ENCODE measurements around the gene APBB2. TPM values are rescaled to one million over a fixed set of nuclear protein-coding genes. Genes with fewer than 3 reads are reported as not detected.

APBB2 gene
- total RNA-seq, 4 donors from 2014 or later, result 66.3 to 133 (median 90.2) TPM

DNA sequence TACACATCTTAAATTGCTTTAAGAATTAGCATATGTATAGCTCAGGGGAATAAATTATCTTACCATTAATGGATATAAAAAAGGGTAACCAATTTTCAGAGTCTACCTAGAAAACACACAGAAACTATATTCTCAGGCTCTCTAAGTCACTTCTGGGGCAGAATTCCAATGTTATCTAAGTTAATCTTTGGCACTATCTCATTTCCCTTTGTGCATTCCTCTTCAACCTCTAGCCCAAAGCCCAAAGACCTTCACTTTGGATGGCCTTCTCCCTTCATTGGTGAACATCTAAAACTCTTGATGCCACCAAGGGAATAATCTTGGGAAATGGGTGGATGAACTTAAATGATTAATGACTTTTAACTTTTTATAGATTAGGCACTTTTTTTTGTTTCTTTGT is 108.3 kb downstream of the APBB2 start:
- Histone ChIP-seq H3K4me1 (peaks cover 0 to 27% (median 5%) of the 10 kb centered on the region in 3 donors), H3K27me3 (no peaks in the 10 kb centered on the region), H3K36me3 (no peaks in the 10 kb centered on the region), H3K9me3 (no peaks in the 10 kb centered on the region), H3K4me3 (no peak overlapping the region), H3K27ac (no peak overlapping the region)
- ATAC-seq, result no peak
- TF ChIP-seq EP300 (IDR thresholded peaks at IDR 0.05) (no peak), POLR2A (IDR thresholded peaks at IDR 0.05) (no peak), POLR2AphosphoS5 (IDR thresholded peaks at IDR 0.05) (no peak)
- TF ChIP-seq, protein P1, sequence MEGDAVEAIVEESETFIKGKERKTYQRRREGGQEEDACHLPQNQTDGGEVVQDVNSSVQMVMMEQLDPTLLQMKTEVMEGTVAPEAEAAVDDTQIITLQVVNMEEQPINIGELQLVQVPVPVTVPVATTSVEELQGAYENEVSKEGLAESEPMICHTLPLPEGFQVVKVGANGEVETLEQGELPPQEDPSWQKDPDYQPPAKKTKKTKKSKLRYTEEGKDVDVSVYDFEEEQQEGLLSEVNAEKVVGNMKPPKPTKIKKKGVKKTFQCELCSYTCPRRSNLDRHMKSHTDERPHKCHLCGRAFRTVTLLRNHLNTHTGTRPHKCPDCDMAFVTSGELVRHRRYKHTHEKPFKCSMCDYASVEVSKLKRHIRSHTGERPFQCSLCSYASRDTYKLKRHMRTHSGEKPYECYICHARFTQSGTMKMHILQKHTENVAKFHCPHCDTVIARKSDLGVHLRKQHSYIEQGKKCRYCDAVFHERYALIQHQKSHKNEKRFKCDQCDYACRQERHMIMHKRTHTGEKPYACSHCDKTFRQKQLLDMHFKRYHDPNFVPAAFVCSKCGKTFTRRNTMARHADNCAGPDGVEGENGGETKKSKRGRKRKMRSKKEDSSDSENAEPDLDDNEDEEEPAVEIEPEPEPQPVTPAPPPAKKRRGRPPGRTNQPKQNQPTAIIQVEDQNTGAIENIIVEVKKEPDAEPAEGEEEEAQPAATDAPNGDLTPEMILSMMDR (IDR thresholded peaks at IDR 0.05), result no peak

DNA sequence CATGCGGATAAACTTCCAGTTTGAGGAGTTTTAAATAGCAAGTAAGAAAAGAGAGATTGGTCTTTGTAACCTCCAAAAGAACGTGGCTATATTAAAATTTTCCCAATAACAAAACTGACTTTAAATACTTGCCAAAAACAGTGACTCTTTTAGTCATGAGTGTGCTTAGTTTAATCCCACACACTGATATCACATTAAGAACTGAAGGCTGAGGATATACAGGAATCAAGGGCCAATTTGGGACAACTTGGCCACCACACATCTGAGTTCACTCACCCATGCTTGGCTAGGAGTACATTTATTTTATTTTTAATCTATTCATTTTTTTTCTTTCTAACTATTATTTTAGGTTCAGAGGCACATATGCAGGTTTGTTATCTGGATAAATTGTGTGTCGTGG is 110.2 kb downstream of the APBB2 start:
- TF ChIP-seq POLR2A (IDR thresholded peaks at IDR 0.05) (no peak), POLR2AphosphoS5 (IDR thresholded peaks at IDR 0.05) (peak; percentile 68), EP300 (IDR thresholded peaks at IDR 0.05) (no peak)
- TF ChIP-seq, protein P1 (IDR thresholded peaks at IDR 0.05), result no peak
- H3K4me1 ChIP-seq, result peaks cover 0 to 43% (median 5%) of the 10 kb centered on the region in 3 donors
- H3K4me3 ChIP-seq, result no peak overlapping the region
- no peak for ATAC-seq
- no peaks in the 10 kb centered on the region for H3K27me3 ChIP-seq
- 17 to 25% methylated on average over 2 to 3 of the region's 3 CpGs for WGBS, 2 donors (ENCODE audit: low coverage in 1 of 2)
- H3K9me3 ChIP-seq, result no peaks in the 10 kb centered on the region
- no peaks in the 10 kb centered on the region for H3K36me3 ChIP-seq
- H3K27ac ChIP-seq, result peak overlapping the region in 2 of 4 donors; percentile 4 to 58

- Histone ChIP-seq H3K9me3 (no peaks in the 10 kb centered on the region), H3K27ac (peak overlapping the region in 2 of 4 donors; percentile 4 to 58), H3K27me3 (no peaks in the 10 kb centered on the region), H3K36me3 (no peaks in the 10 kb centered on the region), H3K4me3 (no peak overlapping the region), H3K4me1 (peaks cover 0 to 48% (median 5%) of the 10 kb centered on the region in 3 donors)
- TF ChIP-seq, protein P1 (IDR thresholded peaks at IDR 0.05), result no peak
- WGBS, 2 donors (ENCODE audit: low coverage in 1 of 2), result 39 to 45% methylated on average over 3 of the region's 3 CpGs
- ATAC-seq, result no peak
Measured at GRCh38 chr4:41103657-41104056, 110.7 kb downstream of the APBB2 start.

DNA sequence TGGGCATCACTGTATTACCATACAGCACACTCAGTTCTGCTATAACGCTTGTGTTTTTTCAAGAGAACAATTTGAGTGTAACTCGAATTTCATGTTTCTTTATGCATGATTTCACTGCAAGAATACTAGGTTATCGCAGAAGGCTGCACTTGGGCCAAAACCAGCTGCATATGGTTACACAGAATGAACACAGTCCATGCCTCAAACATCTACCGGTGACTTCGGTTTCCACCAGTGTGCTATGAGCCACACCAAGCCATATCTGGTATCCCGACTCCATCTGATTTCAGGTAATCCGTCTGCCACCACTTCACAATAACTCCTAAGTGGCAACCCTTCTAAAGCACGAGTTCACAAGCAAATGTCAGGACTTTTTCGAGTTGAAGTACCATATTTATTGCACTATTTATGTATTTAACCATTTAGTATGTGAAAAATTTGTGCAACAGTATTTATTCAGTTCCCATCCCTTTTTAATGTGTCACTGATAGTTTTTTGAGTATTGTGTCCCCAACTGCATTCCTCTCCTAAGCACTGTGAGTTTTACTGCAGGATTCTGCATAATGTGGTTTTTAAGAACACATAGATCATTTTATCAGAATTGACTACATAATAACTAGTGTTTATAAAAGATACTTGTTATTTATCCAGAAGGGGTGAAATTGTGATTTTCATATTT is 111.8 kb downstream of the APBB2 start:
- Histone ChIP-seq H3K9me3 (no peaks in the 10 kb centered on the region), H3K4me3 (no peak overlapping the region), H3K4me1 (peaks cover 5 to 59% (median 7%) of the 10 kb centered on the region in 3 donors), H3K36me3 (no peaks in the 10 kb centered on the region), H3K27me3 (no peaks in the 10 kb centered on the region), H3K27ac (no peak overlapping the region)
- no peak for ATAC-seq
- TF ChIP-seq, protein P1 (IDR thresholded peaks at IDR 0.05), result no peak
- TF ChIP-seq POLR2AphosphoS5 (IDR thresholded peaks at IDR 0.05) (no peak), EP300 (IDR thresholded peaks at IDR 0.05) (no peak), POLR2A (IDR thresholded peaks at IDR 0.05) (no peak)
- WGBS, 2 donors (ENCODE audit: low coverage in 1 of 2), result 84 to 89% methylated on average over 9 of the region's 9 CpGs

Data from gastroesophageal sphincter (tissue), 4 donors.